ENCODE results near the gene MMP23B.

MMP23B gene

DNA sequence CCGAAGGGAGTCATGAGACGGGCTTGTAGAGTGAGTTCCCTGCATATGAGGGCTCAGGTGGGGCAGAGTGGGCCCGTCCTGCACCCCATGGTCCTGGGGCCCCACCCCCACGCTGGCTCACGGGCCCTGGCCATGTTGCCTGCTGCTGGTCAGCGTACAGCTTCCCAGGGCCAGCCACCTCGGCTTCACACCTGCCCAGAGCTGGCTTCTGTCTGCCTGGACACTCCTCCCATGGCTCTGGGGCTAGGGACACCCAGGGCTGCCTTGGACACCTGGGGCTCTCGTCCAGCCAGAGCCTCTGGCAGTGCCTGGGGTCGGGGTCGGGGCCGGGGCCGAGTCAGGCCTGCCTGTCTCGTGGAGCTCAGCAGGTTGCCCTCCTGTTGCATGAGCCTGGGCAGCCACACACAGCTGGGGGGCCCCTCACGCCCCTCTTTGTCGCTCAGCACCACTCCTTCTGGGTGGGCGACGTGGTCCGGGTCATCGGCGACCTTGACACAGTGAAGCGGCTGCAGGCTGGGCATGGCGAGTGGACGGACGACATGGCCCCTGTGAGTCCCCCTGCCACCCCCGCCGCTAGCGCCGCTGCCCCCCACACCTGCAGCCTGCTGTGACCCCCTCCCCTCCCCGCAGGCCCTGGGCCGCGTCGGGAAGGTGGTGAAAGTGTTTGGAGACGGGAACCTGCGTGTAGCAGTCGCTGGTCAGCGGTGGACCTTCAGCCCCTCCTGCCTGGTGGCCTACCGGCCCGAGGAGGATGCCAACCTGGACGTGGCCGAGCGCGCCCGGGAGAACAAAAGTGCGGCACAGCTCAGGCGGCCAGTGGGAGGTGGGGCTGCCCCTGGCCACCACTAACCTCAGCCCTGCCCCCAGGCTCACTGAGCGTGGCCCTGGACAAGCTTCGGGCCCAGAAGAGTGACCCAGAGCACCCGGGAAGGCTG is 5.5 kb upstream of the MMP23B start:
- H3K4me3 ChIP-seq (replicated peaks; ENCODE audit: low read depth, low read length), result no peak overlapping the region
- TF ChIP-seq, protein P1, sequence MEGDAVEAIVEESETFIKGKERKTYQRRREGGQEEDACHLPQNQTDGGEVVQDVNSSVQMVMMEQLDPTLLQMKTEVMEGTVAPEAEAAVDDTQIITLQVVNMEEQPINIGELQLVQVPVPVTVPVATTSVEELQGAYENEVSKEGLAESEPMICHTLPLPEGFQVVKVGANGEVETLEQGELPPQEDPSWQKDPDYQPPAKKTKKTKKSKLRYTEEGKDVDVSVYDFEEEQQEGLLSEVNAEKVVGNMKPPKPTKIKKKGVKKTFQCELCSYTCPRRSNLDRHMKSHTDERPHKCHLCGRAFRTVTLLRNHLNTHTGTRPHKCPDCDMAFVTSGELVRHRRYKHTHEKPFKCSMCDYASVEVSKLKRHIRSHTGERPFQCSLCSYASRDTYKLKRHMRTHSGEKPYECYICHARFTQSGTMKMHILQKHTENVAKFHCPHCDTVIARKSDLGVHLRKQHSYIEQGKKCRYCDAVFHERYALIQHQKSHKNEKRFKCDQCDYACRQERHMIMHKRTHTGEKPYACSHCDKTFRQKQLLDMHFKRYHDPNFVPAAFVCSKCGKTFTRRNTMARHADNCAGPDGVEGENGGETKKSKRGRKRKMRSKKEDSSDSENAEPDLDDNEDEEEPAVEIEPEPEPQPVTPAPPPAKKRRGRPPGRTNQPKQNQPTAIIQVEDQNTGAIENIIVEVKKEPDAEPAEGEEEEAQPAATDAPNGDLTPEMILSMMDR (IDR thresholded peaks at IDR 0.05; ENCODE audit: low read length, missing control alignments), result no peak
- no peak for DNase-seq (ENCODE audit: low read depth)

GRCh38 chr1:1627261-1627828 is 4.6 kb upstream of the MMP23B start:
- no peak overlapping the region for H3K4me3 ChIP-seq (replicated peaks; ENCODE audit: low read depth, low read length)
- TF ChIP-seq, protein P1 (IDR thresholded peaks at IDR 0.05; ENCODE audit: low read length, missing control alignments), result no peak
- no peak for DNase-seq (ENCODE audit: low read depth)

DNA sequence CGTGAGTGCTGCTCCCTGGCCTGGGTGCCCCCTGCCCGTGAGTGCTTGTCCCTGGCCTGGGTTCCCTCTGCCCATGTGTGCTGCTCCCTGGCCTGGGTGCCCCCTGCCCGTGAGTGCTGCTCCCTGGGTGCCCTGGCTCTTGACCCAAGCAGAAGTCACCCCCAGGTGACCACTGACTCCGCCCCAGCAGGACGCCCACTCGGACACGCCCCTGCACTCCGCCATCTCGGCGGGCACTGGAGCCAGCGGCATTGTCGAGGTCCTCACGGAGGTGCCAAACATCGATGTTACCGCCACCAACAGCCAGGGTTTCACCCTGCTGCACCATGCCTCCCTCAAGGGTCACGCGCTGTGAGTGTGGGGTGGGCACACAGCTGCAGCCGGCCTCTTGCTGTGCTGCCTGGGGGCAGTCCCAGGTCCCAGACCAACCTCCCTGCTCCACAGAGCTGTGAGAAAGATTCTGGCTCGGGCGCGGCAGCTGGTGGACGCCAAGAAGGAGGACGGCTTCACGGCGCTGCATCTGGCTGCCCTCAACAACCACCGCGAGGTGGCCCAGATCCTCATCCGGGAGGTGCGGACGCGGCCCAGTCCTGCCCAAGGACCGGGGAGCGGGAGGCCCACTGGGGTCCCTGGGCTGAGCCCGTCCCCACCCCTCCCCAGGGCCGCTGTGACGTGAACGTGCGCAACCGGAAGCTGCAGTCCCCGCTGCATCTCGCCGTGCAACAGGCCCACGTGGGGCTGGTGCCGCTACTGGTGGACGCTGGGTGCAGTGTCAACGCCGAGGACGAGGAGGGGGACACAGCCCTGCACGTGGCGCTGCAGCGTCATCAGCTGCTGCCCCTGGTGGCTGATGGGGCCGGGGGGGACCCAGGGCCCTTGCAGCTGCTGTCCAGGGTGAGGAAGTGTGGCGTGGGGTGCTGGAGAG is 3.9 kb upstream of the MMP23B start:
- no peak for DNase-seq (ENCODE audit: low read depth)
- TF ChIP-seq, protein P1 (IDR thresholded peaks at IDR 0.05; ENCODE audit: low read length, missing control alignments), result no peak
- no peak overlapping the region for H3K4me3 ChIP-seq (replicated peaks; ENCODE audit: low read depth, low read length)

GRCh38 chr1:1628754-1629429 is 3.1 kb upstream of the MMP23B start:
- no peak for DNase-seq (ENCODE audit: low read depth)
- H3K4me3 ChIP-seq (replicated peaks; ENCODE audit: low read depth, low read length), result no peak overlapping the region
- TF ChIP-seq, protein P1 (IDR thresholded peaks at IDR 0.05; ENCODE audit: low read length, missing control alignments), result no peak

- DNase-seq (ENCODE audit: low read depth), result no peak
- TF ChIP-seq, protein P1 (IDR thresholded peaks at IDR 0.05; ENCODE audit: low read length, missing control alignments), result no peak
- H3K4me3 ChIP-seq (replicated peaks; ENCODE audit: low read depth, low read length), result no peak overlapping the region
Observed at GRCh38 chr1:1629430-1630190, 2.4 kb upstream of the MMP23B start.

Data from fibroblast of pulmonary artery (primary cell).